Measurements from ENCODE around the gene ATP6V1B1.

Gene ATP6V1B1

DNA sequence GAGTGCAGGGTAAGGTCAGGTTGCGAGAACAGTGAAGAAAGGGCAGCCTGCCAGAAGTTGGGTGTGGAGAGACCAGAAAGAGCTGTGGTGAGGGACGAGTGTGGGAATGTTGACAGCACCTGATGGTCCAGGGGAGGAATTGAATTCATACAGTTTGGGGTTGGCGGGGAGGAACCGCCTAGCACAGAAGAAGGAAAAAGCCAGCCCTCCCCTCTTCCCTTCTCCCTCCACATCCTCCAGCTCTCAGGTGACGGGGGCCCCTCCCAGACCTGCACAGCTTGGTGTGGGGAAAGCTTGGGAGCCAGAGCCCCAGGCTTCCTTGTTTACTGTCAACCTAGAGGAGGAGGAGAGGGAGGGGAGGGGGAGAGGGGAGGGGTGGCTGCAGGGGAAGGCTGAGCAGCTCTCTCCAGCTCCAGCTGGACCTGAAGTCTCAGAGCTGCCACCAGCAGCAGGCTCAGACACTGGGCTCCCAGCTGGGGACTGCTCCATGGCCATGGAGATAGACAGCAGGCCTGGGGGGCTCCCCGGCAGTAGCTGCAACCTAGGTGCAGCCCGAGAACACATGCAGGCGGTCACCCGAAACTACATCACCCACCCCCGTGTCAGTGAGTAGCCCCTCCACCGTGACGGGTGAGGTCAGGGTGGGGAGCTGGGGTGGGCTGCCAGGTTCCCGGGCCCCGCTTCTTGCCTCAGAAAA, at the start of gene ATP6V1B1:
Gene ATP6V1B1 (plus strand): TSS at position 433 of the 697 bp plus-strand sequence. CDS start 55 bp downstream, at position 488.
- CTCF ChIA-PET = interaction anchor here (0.6 to 1.6 kb wide), 3 partner anchors 11 to 12 kb away, joined by 3 to 8 read pairs (median 4); no protein-coding TSS in a partner anchor
- POLR2A ChIA-PET = no interaction called here
- no peak for DNase-seq (ENCODE audit: extremely low spot score)
- no peak for TF ChIP-seq FOXK2 (IDR thresholded peaks at IDR 0.05)
- TF ChIP-seq CTBP1 (IDR thresholded peaks at IDR 0.05; ENCODE audit: borderline replicate concordance) = no peak
- TF ChIP-seq FOXA1 (IDR thresholded peaks at IDR 0.05) = no peak
- no peak for TF ChIP-seq LEF1 (IDR thresholded peaks at IDR 0.05; ENCODE audit: borderline replicate concordance)
- TF ChIP-seq NFRKB (IDR thresholded peaks at IDR 0.05) = no peak
- TF ChIP-seq ZNF384 (IDR thresholded peaks at IDR 0.05) = no peak
- TF ChIP-seq ELF4 (IDR thresholded peaks at IDR 0.05) = no peak
- no peak for TF ChIP-seq FOXM1 (IDR thresholded peaks at IDR 0.05; ENCODE audit: borderline replicate concordance)
- no peak for TF ChIP-seq TARDBP (IDR thresholded peaks at IDR 0.05)
- no peak for TF ChIP-seq ARNT (IDR thresholded peaks at IDR 0.05)
- TF ChIP-seq HDGF (IDR thresholded peaks at IDR 0.05; ENCODE audit: borderline replicate concordance) = no peak
- TF ChIP-seq, protein P1, sequence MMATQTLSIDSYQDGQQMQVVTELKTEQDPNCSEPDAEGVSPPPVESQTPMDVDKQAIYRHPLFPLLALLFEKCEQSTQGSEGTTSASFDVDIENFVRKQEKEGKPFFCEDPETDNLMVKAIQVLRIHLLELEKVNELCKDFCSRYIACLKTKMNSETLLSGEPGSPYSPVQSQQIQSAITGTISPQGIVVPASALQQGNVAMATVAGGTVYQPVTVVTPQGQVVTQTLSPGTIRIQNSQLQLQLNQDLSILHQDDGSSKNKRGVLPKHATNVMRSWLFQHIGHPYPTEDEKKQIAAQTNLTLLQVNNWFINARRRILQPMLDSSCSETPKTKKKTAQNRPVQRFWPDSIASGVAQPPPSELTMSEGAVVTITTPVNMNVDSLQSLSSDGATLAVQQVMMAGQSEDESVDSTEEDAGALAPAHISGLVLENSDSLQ (IDR thresholded peaks at IDR 0.05) = no peak
- no peak for TF ChIP-seq SP1 (IDR thresholded peaks at IDR 0.05)
- no peak for TF ChIP-seq L3MBTL2 (conservative IDR thresholded peaks at IDR 0.05)
- TF ChIP-seq SUZ12 (IDR thresholded peaks at IDR 0.05) = no peak
- TF ChIP-seq BHLHE40 (IDR thresholded peaks at IDR 0.05; ENCODE audit: borderline replicate concordance) = no peak

- CTCF ChIA-PET = no interaction called here
These were observed 49.1 kb upstream of the ATP6V1B1 start for GRCh38 chr2:70886541-70886987.

DNA sequence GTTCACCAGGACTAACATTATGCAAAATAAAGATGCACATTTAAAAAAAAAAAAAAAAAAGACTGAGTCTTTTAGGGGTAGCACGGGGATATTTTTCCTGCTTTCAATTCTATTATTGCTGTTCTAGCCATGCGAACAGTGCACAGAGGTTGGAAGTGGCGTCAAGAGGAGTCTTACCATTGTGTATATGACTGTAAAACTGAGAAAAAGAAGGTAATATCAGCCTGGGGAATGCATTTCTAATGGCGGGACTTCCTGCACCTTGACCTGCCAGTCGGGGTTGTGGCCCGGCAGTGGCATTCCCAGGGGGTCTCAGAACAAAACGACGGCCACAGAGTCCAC, 48.5 kb upstream of the ATP6V1B1 start:
- ChIA-PET POLR2A (no interaction called here), CTCF (no interaction called here)
- no peak for DNase-seq (ENCODE audit: extremely low spot score)
- TF ChIP-seq ZNF384 (IDR thresholded peaks at IDR 0.05) (no peak), TARDBP (IDR thresholded peaks at IDR 0.05) (no peak), ARNT (IDR thresholded peaks at IDR 0.05) (no peak), L3MBTL2 (conservative IDR thresholded peaks at IDR 0.05) (no peak), NFRKB (IDR thresholded peaks at IDR 0.05) (no peak), SP1 (IDR thresholded peaks at IDR 0.05) (no peak), LEF1 (IDR thresholded peaks at IDR 0.05; ENCODE audit: borderline replicate concordance) (no peak), SUZ12 (IDR thresholded peaks at IDR 0.05) (no peak), FOXM1 (IDR thresholded peaks at IDR 0.05; ENCODE audit: borderline replicate concordance) (no peak), BHLHE40 (IDR thresholded peaks at IDR 0.05; ENCODE audit: borderline replicate concordance) (no peak), ELF4 (IDR thresholded peaks at IDR 0.05) (no peak)

More at GRCh38 chr2:70886541-70886987, 49.1 kb upstream of the ATP6V1B1 start:
- POLR2A ChIA-PET = no interaction called here
- TF ChIP-seq BHLHE40 (IDR thresholded peaks at IDR 0.05; ENCODE audit: borderline replicate concordance) (no peak), LEF1 (IDR thresholded peaks at IDR 0.05; ENCODE audit: borderline replicate concordance) (no peak), FOXK2 (IDR thresholded peaks at IDR 0.05) (no peak), SP1 (IDR thresholded peaks at IDR 0.05) (no peak), SUZ12 (IDR thresholded peaks at IDR 0.05) (no peak), FOXM1 (IDR thresholded peaks at IDR 0.05; ENCODE audit: borderline replicate concordance) (no peak), TARDBP (IDR thresholded peaks at IDR 0.05) (no peak), ZNF384 (IDR thresholded peaks at IDR 0.05) (no peak)
- no peak for DNase-seq (ENCODE audit: extremely low spot score)

GRCh38 chr2:70887550-70888246, 48.0 kb upstream of the ATP6V1B1 start:
- TF ChIP-seq FOXA1 (IDR thresholded peaks at IDR 0.05) = no peak
- no peak for TF ChIP-seq TARDBP (IDR thresholded peaks at IDR 0.05)
- no peak for TF ChIP-seq CTBP1 (IDR thresholded peaks at IDR 0.05; ENCODE audit: borderline replicate concordance)
- TF ChIP-seq, protein P1 (IDR thresholded peaks at IDR 0.05) = no peak
- TF ChIP-seq FOXK2 (IDR thresholded peaks at IDR 0.05) = no peak
- no peak for TF ChIP-seq HDGF (IDR thresholded peaks at IDR 0.05; ENCODE audit: borderline replicate concordance)
- TF ChIP-seq ELF4 (IDR thresholded peaks at IDR 0.05) = no peak
- no peak for TF ChIP-seq L3MBTL2 (conservative IDR thresholded peaks at IDR 0.05)
- no peak for TF ChIP-seq SUZ12 (IDR thresholded peaks at IDR 0.05)
- ChIA-PET CTCF (no interaction called here), POLR2A (no interaction called here)
- DNase-seq (ENCODE audit: extremely low spot score) = no peak

GRCh38 chr2:70888366-70888922, 47.3 kb upstream of the ATP6V1B1 start:
- no peak for DNase-seq (ENCODE audit: extremely low spot score)
- ChIA-PET POLR2A (no interaction called here), CTCF (no interaction called here)
- no peak for TF ChIP-seq BHLHE40 (IDR thresholded peaks at IDR 0.05; ENCODE audit: borderline replicate concordance)
- TF ChIP-seq FOXK2 (IDR thresholded peaks at IDR 0.05) = no peak
- no peak for TF ChIP-seq CTBP1 (IDR thresholded peaks at IDR 0.05; ENCODE audit: borderline replicate concordance)
- no peak for TF ChIP-seq SP1 (IDR thresholded peaks at IDR 0.05)
- TF ChIP-seq ELF4 (IDR thresholded peaks at IDR 0.05) = no peak
- TF ChIP-seq FOXM1 (IDR thresholded peaks at IDR 0.05; ENCODE audit: borderline replicate concordance) = no peak
- TF ChIP-seq ZNF384 (IDR thresholded peaks at IDR 0.05) = no peak
- no peak for TF ChIP-seq NFRKB (IDR thresholded peaks at IDR 0.05)
- TF ChIP-seq, protein P1 (IDR thresholded peaks at IDR 0.05) = no peak
- TF ChIP-seq LEF1 (IDR thresholded peaks at IDR 0.05; ENCODE audit: borderline replicate concordance) = no peak
- no peak for TF ChIP-seq SUZ12 (IDR thresholded peaks at IDR 0.05)
- TF ChIP-seq HDGF (IDR thresholded peaks at IDR 0.05; ENCODE audit: borderline replicate concordance) = no peak
- TF ChIP-seq FOXA1 (IDR thresholded peaks at IDR 0.05) = no peak
- no peak for TF ChIP-seq TARDBP (IDR thresholded peaks at IDR 0.05)
- TF ChIP-seq ARNT (IDR thresholded peaks at IDR 0.05) = no peak
- no peak for TF ChIP-seq L3MBTL2 (conservative IDR thresholded peaks at IDR 0.05)

All from HEK293T (cell line).